ENCODE results near the gene GNB1L. TPM values are rescaled to one million over a fixed set of nuclear protein-coding genes. Genes with fewer than 3 reads are reported as not detected.

Gene GNB1L
- total and polyA plus RNA-seq, 2 donors (not counting 1 experiment from before 2014, with no cell fraction given): 6.6 to 12.1 TPM

DNA sequence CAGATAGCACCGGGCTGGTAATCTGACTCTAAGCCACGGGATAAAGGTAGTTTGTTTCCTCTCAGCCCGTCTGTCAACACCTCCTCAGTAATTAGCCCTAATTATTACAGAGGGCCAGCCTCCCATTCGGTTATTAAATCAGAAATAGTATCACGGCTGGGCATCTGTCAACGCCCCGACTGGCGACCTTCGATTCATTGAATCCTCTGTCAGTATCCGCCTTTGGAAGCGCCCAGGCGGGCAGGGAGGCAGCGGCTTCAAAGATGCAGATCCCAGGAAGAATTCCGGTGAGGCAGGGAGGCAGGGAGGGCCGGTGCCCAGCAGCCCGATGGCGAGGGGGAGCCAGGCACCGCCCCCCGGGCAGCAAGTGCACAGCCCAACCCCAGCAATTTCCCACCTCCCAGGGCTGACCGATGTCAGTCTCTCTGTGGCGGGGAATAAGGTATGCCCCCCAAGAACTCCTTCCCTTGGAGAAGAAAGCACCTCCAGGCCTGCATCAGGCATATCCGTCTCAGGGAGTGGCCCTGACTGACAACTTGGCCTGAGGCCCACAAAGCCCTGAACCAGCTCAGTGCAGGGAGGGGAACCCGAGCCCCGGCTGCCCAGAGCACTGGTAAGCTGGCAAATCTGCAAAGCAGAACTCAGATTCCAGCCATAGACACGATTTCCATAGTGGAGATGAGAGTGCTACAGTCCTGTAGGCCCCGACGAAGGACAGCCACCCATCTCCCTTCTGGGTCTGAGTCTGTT, 11.4 kb downstream of the GNB1L start:
- peaks cover 30% of the 10 kb centered on the region for H4K20me1 ChIP-seq (ENCODE audit: control insufficient read depth, insufficient read depth, low read length, poor library complexity, severe bottlenecking)
- H3K27me3 ChIP-seq (replicated peaks in 1 of 4; ENCODE audit: control extremely low read depth in 1 of 4, control insufficient read depth in 3 of 4, insufficient read depth in 4 of 4, low read length in 3 of 4): no peaks in the 10 kb centered on the region
- Mint-ChIP-seq H3K27me3 (no peaks in the 10 kb centered on the region), H3K9me3 (ENCODE audit: insufficient read depth) (no peaks in the 10 kb centered on the region), H3K27ac (no peak overlapping the region), H3K4me1 (peaks cover 20% of the 10 kb centered on the region), H3K4me3 (no peak overlapping the region)
- H3K27ac ChIP-seq (ENCODE audit: low read length in 2 of 2): no peak overlapping the region
- ChIA-PET POLR2A (no interaction called here), CTCF (no interaction called here)
- H2AFZ ChIP-seq (ENCODE audit: insufficient read depth, low read depth, low read length, poor library complexity, severe bottlenecking): no peak overlapping the region
- no peak overlapping the region for H3K4me2 ChIP-seq (replicated peaks; ENCODE audit: low read depth, low read length, poor library complexity, severe bottlenecking)
- H3K4me1 ChIP-seq (ENCODE audit: control insufficient read depth in 2 of 2, insufficient read depth in 2 of 2, low read length in 2 of 2): peaks cover 13 to 17% of the 10 kb centered on the region in 2 donors
- TF ChIP-seq, protein P1, sequence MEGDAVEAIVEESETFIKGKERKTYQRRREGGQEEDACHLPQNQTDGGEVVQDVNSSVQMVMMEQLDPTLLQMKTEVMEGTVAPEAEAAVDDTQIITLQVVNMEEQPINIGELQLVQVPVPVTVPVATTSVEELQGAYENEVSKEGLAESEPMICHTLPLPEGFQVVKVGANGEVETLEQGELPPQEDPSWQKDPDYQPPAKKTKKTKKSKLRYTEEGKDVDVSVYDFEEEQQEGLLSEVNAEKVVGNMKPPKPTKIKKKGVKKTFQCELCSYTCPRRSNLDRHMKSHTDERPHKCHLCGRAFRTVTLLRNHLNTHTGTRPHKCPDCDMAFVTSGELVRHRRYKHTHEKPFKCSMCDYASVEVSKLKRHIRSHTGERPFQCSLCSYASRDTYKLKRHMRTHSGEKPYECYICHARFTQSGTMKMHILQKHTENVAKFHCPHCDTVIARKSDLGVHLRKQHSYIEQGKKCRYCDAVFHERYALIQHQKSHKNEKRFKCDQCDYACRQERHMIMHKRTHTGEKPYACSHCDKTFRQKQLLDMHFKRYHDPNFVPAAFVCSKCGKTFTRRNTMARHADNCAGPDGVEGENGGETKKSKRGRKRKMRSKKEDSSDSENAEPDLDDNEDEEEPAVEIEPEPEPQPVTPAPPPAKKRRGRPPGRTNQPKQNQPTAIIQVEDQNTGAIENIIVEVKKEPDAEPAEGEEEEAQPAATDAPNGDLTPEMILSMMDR (IDR thresholded peaks at IDR 0.05): no peak
- TF ChIP-seq EZH2 (IDR thresholded peaks at IDR 0.05; ENCODE audit: borderline replicate concordance, insufficient read depth, low read depth, low read length, poor library complexity, severe bottlenecking): no peak
- intact Hi-C loops (cut with micrococcal nuclease): no loop called here
- peaks cover 0 to 5% (median 0%) of the 10 kb centered on the region in 3 donors for H3K9me3 ChIP-seq (ENCODE audit: control extremely low read depth in 1 of 3, control insufficient read depth in 2 of 3, insufficient read depth in 1 of 3, low read length in 2 of 3)
- WGBS (ENCODE audit: insufficient coverage): 97% methylated on average over 21 of the region's 27 CpGs
- no peaks in the 10 kb centered on the region for H3K36me3 ChIP-seq (replicated peaks in 1 of 2; ENCODE audit: control extremely low read depth in 1 of 2, control insufficient read depth in 1 of 2, extremely low read depth in 1 of 2, insufficient read depth in 2 of 2, low read length in 1 of 2)
- ATAC-seq (ENCODE audit: low read depth): no peak
- DNase-seq: no peak
- no peak overlapping the region for H3K4me3 ChIP-seq (ENCODE audit: control extremely low read depth in 1 of 5, extremely low read depth in 1 of 5, insufficient read depth in 1 of 5, low read depth in 2 of 5, low read length in 4 of 5)
- peaks cover 17% of the 10 kb centered on the region for H3K79me2 ChIP-seq (ENCODE audit: control insufficient read depth, insufficient read depth, low read length)
- H3K9ac ChIP-seq (ENCODE audit: low read length): no peak overlapping the region

DNA sequence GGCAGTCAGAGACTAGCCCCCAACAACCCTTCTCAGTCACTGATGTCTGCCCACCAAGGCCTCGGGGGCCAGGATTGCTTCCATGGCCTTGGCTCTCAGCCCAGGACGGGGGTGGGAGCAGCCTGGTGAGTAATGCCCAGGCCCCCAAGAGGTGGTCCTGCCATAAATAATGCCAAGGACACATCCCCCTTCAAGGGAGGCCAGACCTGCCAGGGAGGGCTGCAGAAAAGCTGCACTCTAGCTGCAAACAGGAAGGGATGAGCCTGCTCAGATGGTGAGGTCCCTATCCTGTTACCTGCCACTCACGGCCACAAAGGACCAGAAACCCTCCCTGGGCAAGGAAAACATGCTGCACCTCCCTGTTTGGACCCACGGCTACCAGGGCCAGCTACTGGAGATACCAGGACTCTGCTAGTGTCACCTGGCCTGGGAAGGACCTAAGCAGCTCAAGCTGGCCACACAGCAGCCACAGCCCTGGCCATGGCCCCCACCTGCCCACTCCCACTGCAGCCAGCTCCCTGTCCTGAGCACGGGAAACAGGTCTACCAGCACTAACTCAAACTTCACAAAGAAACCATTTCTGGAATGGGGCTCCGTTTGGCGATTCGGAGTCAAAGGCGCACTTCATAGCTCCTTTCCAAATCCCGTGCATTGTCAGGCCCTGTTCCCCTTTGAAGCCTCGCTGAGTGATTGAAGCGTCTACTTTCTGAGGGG, 12.1 kb downstream of the GNB1L start:
- Histone ChIP-seq H3K36me3 (replicated peaks in 1 of 2; ENCODE audit: control extremely low read depth in 1 of 2, control insufficient read depth in 1 of 2, extremely low read depth in 1 of 2, insufficient read depth in 2 of 2, low read length in 1 of 2) (no peaks in the 10 kb centered on the region), H2AFZ (ENCODE audit: insufficient read depth, low read depth, low read length, poor library complexity, severe bottlenecking) (no peak overlapping the region), H3K27ac (ENCODE audit: low read length in 2 of 2) (no peak overlapping the region), H3K9me3 (ENCODE audit: control extremely low read depth in 1 of 3, control insufficient read depth in 2 of 3, insufficient read depth in 1 of 3, low read length in 2 of 3) (peaks cover 0 to 5% (median 0%) of the 10 kb centered on the region in 3 donors), H3K9ac (ENCODE audit: low read length) (no peak overlapping the region), H3K4me3 (ENCODE audit: control extremely low read depth in 1 of 5, extremely low read depth in 1 of 5, insufficient read depth in 1 of 5, low read depth in 2 of 5, low read length in 4 of 5) (no peak overlapping the region), H3K27me3 (replicated peaks in 1 of 4; ENCODE audit: control extremely low read depth in 1 of 4, control insufficient read depth in 3 of 4, insufficient read depth in 4 of 4, low read length in 3 of 4) (no peaks in the 10 kb centered on the region), H4K20me1 (ENCODE audit: control insufficient read depth, insufficient read depth, low read length, poor library complexity, severe bottlenecking) (peaks cover 29% of the 10 kb centered on the region), H3K4me2 (replicated peaks; ENCODE audit: low read depth, low read length, poor library complexity, severe bottlenecking) (no peak overlapping the region), H3K4me1 (ENCODE audit: control insufficient read depth in 2 of 2, insufficient read depth in 2 of 2, low read length in 2 of 2) (peaks cover 13 to 17% of the 10 kb centered on the region in 2 donors), H3K79me2 (ENCODE audit: control insufficient read depth, insufficient read depth, low read length) (peaks cover 17% of the 10 kb centered on the region)
- H3K9me3 Mint-ChIP-seq (ENCODE audit: insufficient read depth): no peaks in the 10 kb centered on the region
- WGBS (ENCODE audit: insufficient coverage): 95% methylated on average over 12 of the region's 12 CpGs
- no peak overlapping the region for H3K4me3 Mint-ChIP-seq
- H3K27me3 Mint-ChIP-seq: no peaks in the 10 kb centered on the region
- intact Hi-C loops (cut with micrococcal nuclease): no loop called here
- H3K4me1 Mint-ChIP-seq: peaks cover 20% of the 10 kb centered on the region
- CTCF ChIA-PET: no interaction called here
- no peak for ATAC-seq (ENCODE audit: low read depth)
- TF ChIP-seq, protein P1 (IDR thresholded peaks at IDR 0.05): no peak
- TF ChIP-seq EZH2 (IDR thresholded peaks at IDR 0.05; ENCODE audit: borderline replicate concordance, insufficient read depth, low read depth, low read length, poor library complexity, severe bottlenecking): no peak
- no peak overlapping the region for H3K27ac Mint-ChIP-seq
- no peak for DNase-seq
- POLR2A ChIA-PET: no interaction called here

Data from B cell (primary cell).